ENCODE measurements around the gene CYP4A22. TPM values are rescaled to one million over a fixed set of nuclear protein-coding genes. Genes with fewer than 3 reads are reported as not detected.
A peak's percentile ranks its signal among the peaks of the same experiment; 100 is the strongest.
"Not testable (repeated sequence)": the region's sequence is repeated elsewhere in the genome, so short reads cannot be mapped to it uniquely, and the experiment has no call there.

The CYP4A22 gene
- total RNA-seq, 1 donor from 2014 or later: 69.9 TPM

DNA sequence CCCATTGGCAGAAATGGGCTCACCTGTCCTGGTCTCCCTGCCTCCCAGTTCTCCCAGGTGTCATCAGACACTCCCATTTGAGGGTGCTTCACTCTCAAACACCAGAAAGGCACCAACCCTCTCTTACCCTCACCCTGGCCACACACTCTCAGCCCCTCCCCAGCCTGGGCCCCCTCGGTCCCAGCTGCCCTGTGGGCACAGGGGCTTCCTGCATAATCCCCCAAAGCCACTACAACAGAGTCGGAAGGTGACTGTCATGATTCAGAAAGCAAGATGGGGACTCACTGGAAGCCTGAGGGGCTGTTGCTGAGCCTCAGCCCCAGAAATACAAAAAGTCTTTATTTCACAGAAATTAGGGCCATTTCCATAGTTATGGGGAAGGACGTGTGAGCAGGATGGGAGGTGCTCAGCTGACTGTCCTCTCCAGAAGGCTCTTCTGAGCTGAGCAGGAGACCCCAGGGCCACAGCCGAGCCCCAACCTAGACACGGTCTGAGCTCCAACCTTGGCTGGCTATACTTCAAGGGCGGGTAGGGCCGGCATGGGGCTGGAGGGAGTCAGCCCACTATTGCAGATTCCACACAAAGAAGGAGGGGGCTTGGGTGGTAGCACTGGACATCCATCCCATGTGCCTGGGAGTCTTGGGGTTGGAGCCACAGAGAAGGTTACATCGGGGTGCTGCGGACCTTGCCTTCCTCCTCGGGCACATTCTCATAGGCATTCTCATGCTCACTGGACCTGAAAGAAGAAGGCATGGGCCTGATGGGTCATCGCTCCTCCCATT lies 46.3 kb downstream of the CYP4A22 start:
- ATAC-seq (no peak), DNase-seq (ENCODE audit: low spot score) (peak; percentile 38)

- DNase-seq (ENCODE audit: low spot score) (peak; percentile 24), ATAC-seq (no peak)
Observed at GRCh38 chr1:47184090-47184821, 47.0 kb downstream of the CYP4A22 start.

DNA sequence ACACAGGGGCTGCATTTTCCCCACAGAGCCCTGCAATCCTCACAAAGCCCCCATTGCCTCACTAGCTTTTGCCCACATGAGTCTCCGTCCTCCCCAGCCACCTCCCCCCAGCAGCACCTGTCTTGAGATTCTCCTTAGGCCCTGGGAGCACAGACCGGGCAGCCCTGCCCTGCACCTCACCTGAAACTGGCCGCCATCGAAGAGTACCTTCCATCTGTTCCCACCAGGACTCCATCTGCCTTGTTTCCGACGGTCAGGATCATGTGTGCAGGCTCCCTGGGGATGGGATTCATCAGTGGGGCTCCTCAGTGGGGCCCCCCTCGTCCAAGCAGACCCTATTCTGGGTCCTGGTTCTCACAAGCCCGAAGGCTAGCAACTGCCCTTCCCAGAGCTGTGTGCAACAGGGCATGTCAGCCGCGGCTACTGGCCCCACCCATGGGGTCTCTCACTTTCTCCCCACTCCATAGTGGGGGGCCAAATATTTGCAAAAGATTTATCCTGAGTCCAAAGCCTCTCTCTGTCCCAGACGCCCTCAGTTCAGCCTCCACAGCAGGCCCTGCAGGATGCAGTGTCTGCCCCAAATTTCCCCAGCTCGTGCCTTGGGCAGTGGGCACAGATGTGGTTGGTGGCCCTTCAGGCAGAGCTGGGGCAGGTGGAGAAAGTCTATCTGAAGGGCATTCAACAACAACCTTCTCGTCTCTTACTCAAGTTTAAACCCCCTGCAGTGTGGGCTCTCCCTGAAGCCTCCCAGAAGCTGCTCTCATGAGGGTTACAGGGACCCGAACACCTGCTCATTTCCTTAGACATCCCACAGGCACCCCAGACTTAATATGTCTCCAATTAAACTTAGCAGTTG lies 47.8 kb downstream of the CYP4A22 start:
- no peak for ATAC-seq
- DNase-seq (ENCODE audit: low spot score): peak; percentile 36

- DNase-seq (ENCODE audit: low spot score) (peak; percentile 29), ATAC-seq (peak; percentile 18)
Observed at GRCh38 chr1:47186267-47187185, 49.3 kb downstream of the CYP4A22 start.

GRCh38 chr1:47187231-47187925 lies 50.1 kb downstream of the CYP4A22 start:
- DNase-seq (ENCODE audit: low spot score) (peak; percentile 38), ATAC-seq (no peak)

DNA sequence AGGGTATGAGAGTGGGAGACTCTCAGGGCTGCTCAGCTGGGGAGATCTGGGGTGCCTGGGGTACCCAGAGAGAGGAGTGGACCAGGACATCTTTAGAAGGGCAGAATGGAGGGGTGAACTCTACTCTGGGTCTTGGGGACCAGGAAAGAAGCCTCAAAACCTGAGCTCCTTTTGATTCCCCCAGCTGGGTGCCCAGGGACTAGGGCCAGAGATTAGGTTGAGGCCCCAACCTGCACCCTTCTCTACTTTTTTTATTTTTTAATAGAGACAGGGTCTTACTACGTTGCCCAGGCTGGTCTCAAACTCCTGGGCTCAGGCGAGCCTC lies 50.6 kb downstream of the CYP4A22 start:
- no peak for DNase-seq (ENCODE audit: low spot score)
- ATAC-seq: no peak

GRCh38 chr1:47188791-47189785 lies 51.8 kb downstream of the CYP4A22 start:
- DNase-seq (ENCODE audit: low spot score): peak; percentile 31
- ATAC-seq: no peak

DNA sequence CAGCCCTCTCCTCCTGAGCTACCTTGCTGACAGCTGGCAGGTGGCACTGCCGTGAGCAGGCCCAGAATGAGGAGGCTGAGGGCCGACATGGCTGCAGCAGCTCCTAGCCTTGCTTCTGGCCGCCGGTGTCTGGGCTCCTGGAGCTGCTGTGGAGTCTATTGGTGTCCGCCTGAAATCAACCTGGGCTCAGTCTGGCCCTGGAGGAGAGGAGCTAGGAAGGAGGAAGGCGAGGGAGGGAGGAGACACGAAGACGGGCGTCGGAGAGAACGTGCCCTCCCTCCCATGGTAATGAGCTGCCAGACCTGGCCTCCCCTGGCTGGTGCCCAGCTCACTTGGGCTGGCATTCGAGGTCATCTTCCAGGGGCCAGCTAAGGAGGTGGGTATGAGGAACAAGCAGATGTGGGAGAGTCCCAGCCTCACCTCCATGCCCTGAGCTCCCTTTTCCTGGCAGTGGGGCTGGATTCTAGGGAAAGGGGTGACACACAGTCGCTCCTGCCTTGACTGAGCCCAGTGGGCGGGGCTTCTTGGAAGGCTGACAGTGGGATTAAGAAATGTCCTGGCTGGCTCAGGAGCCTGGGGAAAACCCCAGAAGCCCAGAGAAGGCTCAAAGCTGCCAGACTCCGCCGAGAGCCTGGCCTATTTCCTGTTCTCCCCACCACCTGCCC lies 52.7 kb downstream of the CYP4A22 start, which contains the start of gene PDZK1IP1:
PDZK1IP1 (minus strand) TSS at position 193 of the 665 bp plus-strand sequence; CDS start at position 89, 104 bp downstream.
- peak; percentile 58 for DNase-seq (ENCODE audit: low spot score)

GRCh38 chr1:47190509-47190855 lies 53.2 kb downstream of the CYP4A22 start:
- DNase-seq (ENCODE audit: low spot score) (no peak), ATAC-seq (no peak)

More for the DNA sequence above, 52.7 kb downstream of the CYP4A22 start, which contains the start of gene PDZK1IP1:
- ATAC-seq: peak; percentile 48

- ATAC-seq (no peak), DNase-seq (ENCODE audit: low spot score) (peak; percentile 38)
Observed at GRCh38 chr1:47190857-47191256, 53.6 kb downstream of the CYP4A22 start.

GRCh38 chr1:47191940-47192457 lies 54.8 kb downstream of the CYP4A22 start:
- DNase-seq (ENCODE audit: low spot score) (peak; percentile 27), ATAC-seq (no peak)

DNA sequence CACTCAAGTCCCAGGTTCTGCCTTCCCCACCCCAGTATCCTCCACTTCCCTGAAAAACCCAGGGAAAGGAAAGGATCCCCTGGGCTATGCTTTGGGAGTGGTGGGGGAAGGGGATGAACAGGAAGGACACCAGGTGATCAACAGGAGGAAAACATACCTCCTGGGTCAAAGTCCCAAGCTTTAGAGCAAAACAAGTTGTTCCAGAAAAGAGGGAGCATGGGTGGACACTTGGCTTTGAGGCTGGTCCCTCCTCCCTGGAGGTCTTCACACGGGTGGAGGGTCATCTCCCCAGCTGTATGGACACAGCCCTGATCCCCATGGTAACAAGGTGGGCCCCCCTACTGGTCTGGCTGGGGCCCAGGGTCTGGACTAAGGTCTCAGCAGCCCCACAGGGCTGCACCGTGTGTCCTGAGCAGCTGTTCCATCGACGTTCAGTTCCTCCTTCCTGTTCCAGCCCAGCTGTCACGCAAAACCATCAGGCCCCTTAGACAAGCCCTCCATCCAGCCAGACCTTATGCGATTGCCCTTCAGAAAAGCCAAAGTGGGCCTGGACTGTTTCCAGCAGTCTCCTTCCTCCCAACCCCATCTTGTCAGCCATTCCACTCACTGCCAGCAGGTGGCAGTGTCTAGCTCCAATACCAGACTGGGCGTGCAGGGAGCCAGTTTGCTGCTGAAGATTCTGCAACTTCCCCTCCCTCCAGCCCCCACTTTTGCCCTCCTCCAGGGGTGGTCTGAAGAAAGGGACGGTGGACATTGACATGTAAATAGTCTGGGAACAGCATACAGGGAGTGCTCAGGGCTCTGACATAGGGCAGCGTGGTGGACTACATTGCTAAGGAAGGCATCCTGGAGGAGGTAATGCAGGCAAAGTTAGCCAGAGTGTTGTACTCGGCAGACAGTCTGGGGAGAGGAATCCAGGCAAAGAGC lies 55.5 kb downstream of the CYP4A22 start:
- ATAC-seq (peak; percentile 87), DNase-seq (ENCODE audit: low spot score) (peak; percentile 70)

- peak; percentile 16 for DNase-seq (ENCODE audit: low spot score)
- not testable (repeated sequence) for ATAC-seq
Observed at GRCh38 chr1:47193496-47193895, 56.3 kb downstream of the CYP4A22 start.

DNA sequence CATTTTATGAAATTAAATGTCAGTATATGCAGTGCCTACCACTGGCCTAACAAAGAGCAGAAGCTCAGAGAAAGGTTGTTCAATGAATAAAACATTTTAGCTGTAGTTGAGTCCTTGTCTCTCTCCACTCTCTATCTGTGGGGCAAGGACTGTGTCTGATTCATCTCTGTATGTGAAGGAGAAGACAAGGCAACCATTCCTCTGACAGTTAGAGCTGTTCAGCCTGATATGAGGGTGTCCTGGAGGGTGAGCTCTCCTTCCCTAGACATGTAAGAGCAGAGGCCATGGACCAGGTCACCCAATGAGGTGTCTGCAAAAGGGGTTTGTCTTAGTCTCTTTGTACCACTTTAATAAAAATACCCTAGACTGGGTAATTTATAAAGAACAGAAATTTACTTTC lies 57.1 kb downstream of the CYP4A22 start:
- DNase-seq (ENCODE audit: low spot score) (peak; percentile 1), ATAC-seq (no peak)

- not testable (repeated sequence) for DNase-seq (ENCODE audit: low spot score); ATAC-seq
Observed at GRCh38 chr1:47195981-47196380, 58.7 kb downstream of the CYP4A22 start.

DNA sequence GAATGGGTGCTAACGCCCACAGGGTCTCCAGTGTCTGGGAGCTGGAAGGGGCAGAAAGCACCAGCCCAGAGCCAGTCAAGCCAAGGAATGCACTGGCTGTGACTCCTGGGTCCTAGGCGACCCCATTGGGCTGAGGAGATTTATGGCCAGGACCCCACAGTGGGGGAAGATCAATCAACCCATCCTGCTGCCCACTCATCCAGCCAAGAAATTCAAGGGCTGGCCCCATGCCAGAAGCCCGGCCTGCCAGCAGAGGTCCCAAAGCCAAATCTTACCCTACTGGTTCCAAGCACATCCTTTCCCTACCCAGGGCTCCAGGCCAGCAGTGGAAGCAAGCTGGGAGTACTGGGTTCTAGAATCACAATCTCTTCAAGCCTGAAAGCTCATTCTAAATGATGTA lies 59.4 kb downstream of the CYP4A22 start:
- ATAC-seq: no peak
- DNase-seq (ENCODE audit: low spot score): no peak

All from left lobe of liver (tissue), 2 donors.